ENCODE data around the gene NOL4L.
A peak's percentile ranks its signal among the peaks of the same experiment; 100 is the strongest.

The NOL4L gene

DNA sequence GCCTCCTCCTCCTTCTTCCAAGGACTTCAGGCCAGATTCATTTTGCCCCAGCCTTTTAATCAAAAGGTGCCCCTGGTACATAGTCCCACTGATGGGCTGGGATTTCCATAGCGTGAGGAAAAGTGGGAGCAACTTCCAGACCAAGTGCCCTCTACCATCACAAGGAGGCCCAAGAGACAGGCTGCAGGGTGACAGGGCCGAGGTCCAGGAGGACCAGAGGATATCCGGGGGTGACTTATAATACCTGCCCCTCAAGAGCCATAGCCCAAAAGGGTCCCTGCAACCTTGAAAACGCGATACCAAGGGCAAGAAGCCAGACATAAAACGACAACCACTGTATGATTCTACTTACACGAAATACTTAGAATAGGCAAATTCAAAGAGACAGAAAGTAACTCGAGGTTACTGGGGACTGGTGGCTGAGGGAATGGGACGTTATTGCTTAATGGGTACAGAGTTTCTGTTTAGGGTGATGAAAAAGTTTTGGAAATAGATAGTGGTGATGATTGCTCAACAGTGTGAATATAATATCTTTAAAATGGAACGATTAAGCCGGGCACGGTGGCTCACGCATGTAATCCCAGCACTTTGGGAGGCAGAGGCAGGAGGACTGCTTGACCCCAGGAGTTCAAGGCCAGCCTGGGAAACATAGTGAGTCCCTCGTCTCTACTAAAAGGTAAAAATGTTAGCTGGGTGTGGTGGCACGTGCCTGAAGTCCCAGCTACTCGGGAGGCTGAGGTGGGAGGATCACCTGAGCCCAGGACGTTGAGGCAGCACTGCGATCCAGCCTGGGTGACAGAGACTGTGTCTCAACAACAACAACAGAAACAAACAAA, 71.9 kb downstream of the NOL4L start:
- Histone ChIP-seq H3K9ac (ENCODE audit: low read length) (no peak overlapping the region), H3K79me2 (ENCODE audit: insufficient read depth, low read length) (no peaks in the 10 kb centered on the region), H3K9me3 (ENCODE audit: low read length) (no peaks in the 10 kb centered on the region), H3K4me2 (ENCODE audit: low read length) (no peak overlapping the region), H3K4me3 (ENCODE audit: low read depth, low read length, poor library complexity, severe bottlenecking) (no peak overlapping the region), H3F3A (ENCODE audit: insufficient read depth, low read length) (no peaks in the 10 kb centered on the region), H3K9me2 (ENCODE audit: low read depth, low read length) (no peaks in the 10 kb centered on the region), H3K27me3 (ENCODE audit: insufficient read depth, low read length) (no peaks in the 10 kb centered on the region), H3K36me3 (ENCODE audit: insufficient read depth, low read length) (no peaks in the 10 kb centered on the region), H3K4me1 (ENCODE audit: insufficient read depth, low read length, severe bottlenecking) (peaks cover 36% of the 10 kb centered on the region), H2AFZ (ENCODE audit: low read length) (no peak overlapping the region), H4K20me1 (ENCODE audit: insufficient read depth, low read length) (no peaks in the 10 kb centered on the region), H3K27ac (ENCODE audit: low read depth, low read length, poor library complexity, severe bottlenecking) (no peak overlapping the region)
- TF ChIP-seq EZH2 (IDR thresholded peaks at IDR 0.05; ENCODE audit: borderline replicate concordance, low read length) = no peak
- TF ChIP-seq, protein P1, sequence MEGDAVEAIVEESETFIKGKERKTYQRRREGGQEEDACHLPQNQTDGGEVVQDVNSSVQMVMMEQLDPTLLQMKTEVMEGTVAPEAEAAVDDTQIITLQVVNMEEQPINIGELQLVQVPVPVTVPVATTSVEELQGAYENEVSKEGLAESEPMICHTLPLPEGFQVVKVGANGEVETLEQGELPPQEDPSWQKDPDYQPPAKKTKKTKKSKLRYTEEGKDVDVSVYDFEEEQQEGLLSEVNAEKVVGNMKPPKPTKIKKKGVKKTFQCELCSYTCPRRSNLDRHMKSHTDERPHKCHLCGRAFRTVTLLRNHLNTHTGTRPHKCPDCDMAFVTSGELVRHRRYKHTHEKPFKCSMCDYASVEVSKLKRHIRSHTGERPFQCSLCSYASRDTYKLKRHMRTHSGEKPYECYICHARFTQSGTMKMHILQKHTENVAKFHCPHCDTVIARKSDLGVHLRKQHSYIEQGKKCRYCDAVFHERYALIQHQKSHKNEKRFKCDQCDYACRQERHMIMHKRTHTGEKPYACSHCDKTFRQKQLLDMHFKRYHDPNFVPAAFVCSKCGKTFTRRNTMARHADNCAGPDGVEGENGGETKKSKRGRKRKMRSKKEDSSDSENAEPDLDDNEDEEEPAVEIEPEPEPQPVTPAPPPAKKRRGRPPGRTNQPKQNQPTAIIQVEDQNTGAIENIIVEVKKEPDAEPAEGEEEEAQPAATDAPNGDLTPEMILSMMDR (IDR thresholded peaks at IDR 0.05; ENCODE audit: low read length) = no peak

DNA sequence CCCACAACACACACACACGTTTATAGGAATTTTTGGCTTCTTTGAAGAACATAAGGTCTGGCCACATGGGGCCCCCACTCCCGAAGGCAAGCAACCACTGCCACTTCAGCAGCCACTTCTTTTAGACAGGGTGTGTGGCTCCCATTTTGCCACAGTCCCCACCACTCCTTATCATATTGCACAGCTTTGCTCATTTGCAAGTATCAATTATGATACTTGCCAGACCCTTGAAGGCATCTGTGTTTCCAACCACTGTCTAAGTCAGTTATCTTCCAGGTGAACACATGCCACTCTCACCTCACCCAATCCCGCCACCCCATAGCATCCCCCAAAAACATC, 73.1 kb downstream of the NOL4L start:
- Histone ChIP-seq H3K27me3 (ENCODE audit: insufficient read depth, low read length) (no peaks in the 10 kb centered on the region), H3K4me1 (ENCODE audit: insufficient read depth, low read length, severe bottlenecking) (peaks cover 44% of the 10 kb centered on the region), H3K9me3 (ENCODE audit: low read length) (no peaks in the 10 kb centered on the region), H3F3A (ENCODE audit: insufficient read depth, low read length) (no peaks in the 10 kb centered on the region), H3K4me2 (ENCODE audit: low read length) (no peak overlapping the region), H3K27ac (ENCODE audit: low read depth, low read length, poor library complexity, severe bottlenecking) (no peak overlapping the region), H3K79me2 (ENCODE audit: insufficient read depth, low read length) (no peaks in the 10 kb centered on the region), H3K9me2 (ENCODE audit: low read depth, low read length) (no peaks in the 10 kb centered on the region), H2AFZ (ENCODE audit: low read length) (no peak overlapping the region), H4K20me1 (ENCODE audit: insufficient read depth, low read length) (no peaks in the 10 kb centered on the region), H3K9ac (ENCODE audit: low read length) (no peak overlapping the region), H3K4me3 (ENCODE audit: low read depth, low read length, poor library complexity, severe bottlenecking) (no peak overlapping the region), H3K36me3 (ENCODE audit: insufficient read depth, low read length) (no peaks in the 10 kb centered on the region)
- TF ChIP-seq EZH2 (IDR thresholded peaks at IDR 0.05; ENCODE audit: borderline replicate concordance, low read length) = no peak
- TF ChIP-seq, protein P1 (IDR thresholded peaks at IDR 0.05; ENCODE audit: low read length) = no peak

DNA sequence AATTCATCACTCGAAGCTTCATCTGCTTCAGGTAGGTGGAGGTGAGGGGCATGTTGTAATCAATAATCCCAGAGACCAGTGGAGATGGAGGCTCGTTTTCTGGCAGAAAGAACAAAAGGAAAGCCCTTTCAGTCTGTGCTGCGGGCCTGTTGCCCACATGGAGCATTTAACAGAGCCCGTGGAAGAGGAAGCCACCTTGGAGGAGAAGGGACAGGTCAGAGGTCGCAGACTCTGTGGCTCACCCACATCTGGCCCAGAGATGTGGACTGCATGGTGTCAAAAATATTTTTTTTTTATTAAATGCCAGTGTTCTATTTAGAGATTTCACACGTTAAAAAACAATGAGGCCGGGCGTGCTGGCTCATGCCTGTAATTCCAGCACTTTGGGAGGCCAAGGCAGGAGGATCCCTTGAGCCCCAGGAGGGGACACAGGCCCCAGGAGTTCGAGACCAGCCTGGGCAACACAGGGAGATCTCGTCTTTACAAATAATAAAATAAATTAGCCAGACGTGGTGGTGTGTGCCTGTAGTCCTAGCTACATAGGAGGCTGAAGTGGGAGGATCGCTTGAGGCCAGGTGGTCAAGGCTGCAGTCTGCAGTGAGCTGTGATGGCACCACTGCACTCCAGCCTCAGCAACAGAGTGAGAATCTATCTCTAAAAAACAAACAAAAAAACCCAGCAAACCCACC, 73.6 kb downstream of the NOL4L start:
- H3K9me2 ChIP-seq (ENCODE audit: low read depth, low read length) = no peaks in the 10 kb centered on the region
- no peaks in the 10 kb centered on the region for H3K9me3 ChIP-seq (ENCODE audit: low read length)
- H4K20me1 ChIP-seq (ENCODE audit: insufficient read depth, low read length) = no peaks in the 10 kb centered on the region
- no peaks in the 10 kb centered on the region for H3F3A ChIP-seq (ENCODE audit: insufficient read depth, low read length)
- no peaks in the 10 kb centered on the region for H3K27me3 ChIP-seq (ENCODE audit: insufficient read depth, low read length)
- peak overlapping the region; percentile 13 for H3K27ac ChIP-seq (ENCODE audit: low read depth, low read length, poor library complexity, severe bottlenecking)
- no peak overlapping the region for H3K9ac ChIP-seq (ENCODE audit: low read length)
- H3K4me3 ChIP-seq (ENCODE audit: low read depth, low read length, poor library complexity, severe bottlenecking) = peak overlapping the region; percentile 24
- no peaks in the 10 kb centered on the region for H3K79me2 ChIP-seq (ENCODE audit: insufficient read depth, low read length)
- TF ChIP-seq EZH2 (IDR thresholded peaks at IDR 0.05; ENCODE audit: borderline replicate concordance, low read length) = no peak
- TF ChIP-seq, protein P1 (IDR thresholded peaks at IDR 0.05; ENCODE audit: low read length) = no peak
- no peak overlapping the region for H2AFZ ChIP-seq (ENCODE audit: low read length)
- no peaks in the 10 kb centered on the region for H3K36me3 ChIP-seq (ENCODE audit: insufficient read depth, low read length)
- H3K4me2 ChIP-seq (ENCODE audit: low read length) = peak overlapping the region; percentile 51
- H3K4me1 ChIP-seq (ENCODE audit: insufficient read depth, low read length, severe bottlenecking) = peaks cover 47% of the 10 kb centered on the region
